Measurements from ENCODE around the gene TSFM.

DNA sequence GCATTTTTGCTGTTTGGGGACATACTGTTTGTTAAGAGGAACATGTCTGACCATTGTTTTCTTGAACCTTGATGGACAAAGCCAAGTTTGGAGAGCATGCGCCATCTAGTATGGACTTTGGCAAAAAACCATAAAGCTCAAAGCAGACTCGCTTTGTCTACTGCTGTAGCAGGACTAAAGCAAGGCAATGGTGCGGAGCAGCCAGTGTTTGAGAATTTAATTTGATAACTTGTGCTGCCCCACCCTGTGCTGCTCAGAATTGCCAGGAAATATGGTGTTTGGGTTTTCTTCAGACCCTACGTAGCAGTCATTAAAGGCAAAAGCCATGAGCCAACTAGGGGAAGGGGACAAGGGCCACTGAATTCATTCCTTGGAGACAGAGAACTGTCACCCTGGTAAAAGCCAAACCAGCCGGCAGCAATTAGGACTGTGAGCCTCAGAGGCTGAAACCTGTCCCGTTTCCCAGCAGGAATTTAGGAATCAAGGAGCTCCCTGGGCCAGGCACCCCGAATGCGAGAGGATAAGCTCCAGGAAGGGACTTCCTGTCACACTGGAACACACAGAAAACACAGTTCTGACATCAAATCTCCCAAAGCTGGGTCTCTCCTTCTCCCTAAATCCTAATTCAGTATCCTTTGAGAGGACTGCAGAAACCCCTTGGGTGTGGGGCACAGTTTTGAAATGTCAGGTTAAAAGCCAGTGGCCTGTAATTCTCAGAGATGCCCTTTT lies 34.8 kb downstream of the TSFM start:
- no peak for TF ChIP-seq POLR2A (IDR thresholded peaks at IDR 0.05; ENCODE audit: low read depth, low read length)
- TF ChIP-seq, protein P1, sequence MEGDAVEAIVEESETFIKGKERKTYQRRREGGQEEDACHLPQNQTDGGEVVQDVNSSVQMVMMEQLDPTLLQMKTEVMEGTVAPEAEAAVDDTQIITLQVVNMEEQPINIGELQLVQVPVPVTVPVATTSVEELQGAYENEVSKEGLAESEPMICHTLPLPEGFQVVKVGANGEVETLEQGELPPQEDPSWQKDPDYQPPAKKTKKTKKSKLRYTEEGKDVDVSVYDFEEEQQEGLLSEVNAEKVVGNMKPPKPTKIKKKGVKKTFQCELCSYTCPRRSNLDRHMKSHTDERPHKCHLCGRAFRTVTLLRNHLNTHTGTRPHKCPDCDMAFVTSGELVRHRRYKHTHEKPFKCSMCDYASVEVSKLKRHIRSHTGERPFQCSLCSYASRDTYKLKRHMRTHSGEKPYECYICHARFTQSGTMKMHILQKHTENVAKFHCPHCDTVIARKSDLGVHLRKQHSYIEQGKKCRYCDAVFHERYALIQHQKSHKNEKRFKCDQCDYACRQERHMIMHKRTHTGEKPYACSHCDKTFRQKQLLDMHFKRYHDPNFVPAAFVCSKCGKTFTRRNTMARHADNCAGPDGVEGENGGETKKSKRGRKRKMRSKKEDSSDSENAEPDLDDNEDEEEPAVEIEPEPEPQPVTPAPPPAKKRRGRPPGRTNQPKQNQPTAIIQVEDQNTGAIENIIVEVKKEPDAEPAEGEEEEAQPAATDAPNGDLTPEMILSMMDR (conservative IDR thresholded peaks at IDR 0.05; ENCODE audit: low read depth, low read length): no peak
- TF ChIP-seq MXI1 (IDR thresholded peaks at IDR 0.05; ENCODE audit: borderline replicate concordance, low read depth, low read length): no peak
- no peak for TF ChIP-seq SMC3 (IDR thresholded peaks at IDR 0.05; ENCODE audit: low read depth, low read length)
- TF ChIP-seq RAD21 (IDR thresholded peaks at IDR 0.05; ENCODE audit: low read length): no peak
- TF ChIP-seq, protein P2, sequence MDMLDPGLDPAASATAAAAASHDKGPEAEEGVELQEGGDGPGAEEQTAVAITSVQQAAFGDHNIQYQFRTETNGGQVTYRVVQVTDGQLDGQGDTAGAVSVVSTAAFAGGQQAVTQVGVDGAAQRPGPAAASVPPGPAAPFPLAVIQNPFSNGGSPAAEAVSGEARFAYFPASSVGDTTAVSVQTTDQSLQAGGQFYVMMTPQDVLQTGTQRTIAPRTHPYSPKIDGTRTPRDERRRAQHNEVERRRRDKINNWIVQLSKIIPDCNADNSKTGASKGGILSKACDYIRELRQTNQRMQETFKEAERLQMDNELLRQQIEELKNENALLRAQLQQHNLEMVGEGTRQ (IDR thresholded peaks at IDR 0.05; ENCODE audit: low read depth, low read length): no peak
- TF ChIP-seq MAFK (IDR thresholded peaks at IDR 0.05; ENCODE audit: low read depth, low read length): no peak
- no peak for TF ChIP-seq CHD1 (IDR thresholded peaks at IDR 0.05; ENCODE audit: low read depth, low read length)
- TF ChIP-seq BHLHE40 (IDR thresholded peaks at IDR 0.05; ENCODE audit: low read depth, low read length): no peak
- TF ChIP-seq FOS (IDR thresholded peaks at IDR 0.05; ENCODE audit: low read depth, low read length): no peak
